K562 (cell line): Measurements from ENCODE around the gene TUBB2A. TPM values are rescaled to one million over a fixed set of nuclear protein-coding genes. Genes with fewer than 3 reads are reported as not detected.

Source experiments
- CGGBP1 ChIP-seq: fragments of 250-450 bp; sonication (Bioruptor Pico); IDR thresholded peaks from 2 replicates; pipeline ENCODE4 v1.9.0; 2021; ENCODE audit warnings: mild to moderate bottlenecking
- ELF2 ChIP-seq: fragments of 250-450 bp; sonication (Bioruptor Pico); IDR thresholded peaks from 2 replicates; pipeline ENCODE4 v1.5.0; 2021; ENCODE audit warnings: mild to moderate bottlenecking
- EP400 ChIP-seq: fragments of 450-650 bp; IDR thresholded peaks from 2 replicates; pipeline ENCODE4 v1.6.1; 2017; ENCODE audit warnings: antibody characterized with exemption, mild to moderate bottlenecking, moderate library complexity
- EWSR1 ChIP-seq: fragments of 450-650 bp; IDR thresholded peaks from 2 replicates; pipeline ENCODE4 v1.6.1; 2018; ENCODE audit warnings: borderline replicate concordance, mild to moderate bottlenecking, low read depth, moderate library complexity; ENCODE audit not compliant: partially characterized antibody
- FOXJ2 ChIP-seq: fragments of 200-800 bp; sonication (Bioruptor generic); IDR thresholded peaks from 2 replicates; pipeline ENCODE4 v1.6.1; 2016; ENCODE audit warnings: missing genetic modification characterization, missing compliant biosample characterization
- MED1 ChIP-seq: sonication (generic); formaldehyde crosslinking; IDR thresholded peaks from 2 replicates; pipeline ENCODE4 v1.8.1; 2023; ENCODE audit warnings: missing genetic modification reagents, borderline replicate concordance
- NR2C2 ChIP-seq, 2 experiments: fragments of 200-800 bp in 1 of 2; sonication (Bioruptor generic) in 1 of 2; sonication (generic) in 1 of 2; formaldehyde crosslinking in 1 of 2; IDR thresholded peaks; 2 replicates each; pipeline versions ENCODE4 v1.6.1 to v1.8.0; 2016 to 2022; ENCODE audit warnings: mild to moderate bottlenecking in 1 of 2, missing compliant biosample characterization in 1 of 2, missing genetic modification characterization in 1 of 2, missing genetic modification reagents in 1 of 2
- NR2F6 ChIP-seq: fragments of 450-650 bp; formaldehyde crosslinking; IDR thresholded peaks from 2 replicates; pipeline ENCODE4 v1.4.0; 2020; ENCODE audit warnings: mild to moderate bottlenecking
- RUNX1 ChIP-seq: sonication (generic); IDR thresholded peaks from 2 replicates; pipeline ENCODE4 v1.6.1; 2016; ENCODE audit warnings: antibody characterized with exemption, low read depth
- ZBTB12 ChIP-seq: fragments of 250-450 bp; sonication (Bioruptor Pico); IDR thresholded peaks from 2 replicates; pipeline ENCODE4 v1.4.0; 2020
- ZNF133 ChIP-seq: fragments of 250-450 bp; sonication (Bioruptor Pico); IDR thresholded peaks from 2 replicates; pipeline ENCODE4 v1.4.0; 2020; ENCODE audit warnings: mild to moderate bottlenecking
- ZNF184 ChIP-seq: sonication (generic); formaldehyde crosslinking; IDR thresholded peaks from 2 replicates; pipeline ENCODE4 v1.5.0; 2020; ENCODE audit warnings: missing genetic modification reagents
- ZNF347 ChIP-seq: fragments of 450-650 bp; formaldehyde crosslinking; IDR thresholded peaks from 2 replicates; pipeline ENCODE4 v1.4.0; 2020; ENCODE audit warnings: low read depth, mild to moderate bottlenecking, moderate library complexity
- ZNF766 ChIP-seq: fragments of 200-800 bp; sonication (Bioruptor generic); conservative IDR thresholded peaks from 2 replicates; pipeline ENCODE4 v1.6.1; 2016; ENCODE audit warnings: missing genetic modification characterization, missing compliant biosample characterization
- polyA plus RNA-seq, 8 experiments: library from polyadenylated mRNA; depleted of rRNA in 4 of 8; stranded (reverse) in 5 of 8; unstranded in 3 of 8; fragments of >200 nt; fragmentation: Nextera tagmentation in 2 of 8; fragmentation: Illumina TruSeq in 1 of 8; extraction: Ambion mirVana in 2 of 8; extraction: Trizol in 1 of 8; gene quantifications; 2 replicates each; pipeline versions ENCODE4 v1.2.1 to v1.2.3, GENCODE V29; 2011 to 2014; ENCODE audit warnings: inconsistent platforms in 1 of 8, missing spikeins in 1 of 8
- total RNA-seq, 7 experiments: library from RNA; depleted of rRNA in 6 of 7; stranded (reverse); fragments of >200 nt in 6 of 7; fragmentation: Illumina TruSeq in 2 of 7; extraction: Trizol in 2 of 7; gene quantifications; 2 replicates each; pipeline versions ENCODE4 v1.2.1 to v1.2.3, GENCODE V29; 2011 to 2021; ENCODE audit warnings: low replicate concordance in 1 of 7
- TF ChIP-seq, protein P1 (sequence below), 2 experiments: fragments of 450-650 bp; formaldehyde crosslinking in 1 of 2; IDR thresholded peaks; 2 replicates each; pipeline versions ENCODE4 v1.4.0 to v1.6.1; 2014 to 2020; ENCODE audit warnings: mild to moderate bottlenecking in 2 of 2, borderline replicate concordance in 1 of 2, low read depth in 1 of 2

Gene TUBB2A
- total and polyA plus RNA-seq, 9 of the 15 experiments (the other 6 are each of a cell fraction or from before 2014, with no cell fraction given), result 3.6 to 92.1 (median 45.6) TPM

DNA sequence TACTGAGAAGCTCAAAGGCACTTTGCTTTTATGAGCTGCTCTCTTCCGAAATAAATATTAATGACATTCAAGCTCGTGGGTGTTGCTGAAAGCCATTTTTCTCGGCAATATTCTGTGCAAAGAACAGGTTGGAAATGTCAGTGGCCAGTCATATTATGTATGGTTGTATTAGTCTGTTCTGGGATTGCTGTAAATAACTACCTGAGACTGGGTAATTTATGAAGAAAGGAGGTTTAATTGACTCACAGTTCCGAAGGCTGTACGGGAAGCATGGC lies 38.0 kb upstream of the TUBB2A start (continued):
- no peak for TF ChIP-seq ELF2 (CRISPR knock-in tag)
- peak; percentile 69; the same call in 1 of the 2 replicates for TF ChIP-seq ZNF766 (CRISPR knock-in tag)
- no peak for TF ChIP-seq ZNF347 (CRISPR knock-in tag)
- no peak for TF ChIP-seq EP400
- TF ChIP-seq ZNF184, result no peak
- TF ChIP-seq FOXJ2 (tag), result peak; percentile 74
- TF ChIP-seq NR2C2 (CRISPR knock-in tag; IDR thresholded peaks at IDR 0.05), result no peak
- 0 out of 2 replicates have a peak, but pooled peaks have one; percentile 19 for TF ChIP-seq NR2C2 (tag; IDR thresholded peaks at IDR 0.05)
- no peak for TF ChIP-seq NR2F6 (CRISPR knock-in tag)
- TF ChIP-seq MED1 (CRISPR knock-in tag), result no peak
- no peak for TF ChIP-seq ZBTB12 (CRISPR knock-in tag)
- TF ChIP-seq RUNX1, result no peak
- TF ChIP-seq CGGBP1 (CRISPR knock-in tag), result no peak
- no peak for TF ChIP-seq EWSR1
- no peak for TF ChIP-seq ZNF133 (CRISPR knock-in tag)
- TF ChIP-seq, protein P1, sequence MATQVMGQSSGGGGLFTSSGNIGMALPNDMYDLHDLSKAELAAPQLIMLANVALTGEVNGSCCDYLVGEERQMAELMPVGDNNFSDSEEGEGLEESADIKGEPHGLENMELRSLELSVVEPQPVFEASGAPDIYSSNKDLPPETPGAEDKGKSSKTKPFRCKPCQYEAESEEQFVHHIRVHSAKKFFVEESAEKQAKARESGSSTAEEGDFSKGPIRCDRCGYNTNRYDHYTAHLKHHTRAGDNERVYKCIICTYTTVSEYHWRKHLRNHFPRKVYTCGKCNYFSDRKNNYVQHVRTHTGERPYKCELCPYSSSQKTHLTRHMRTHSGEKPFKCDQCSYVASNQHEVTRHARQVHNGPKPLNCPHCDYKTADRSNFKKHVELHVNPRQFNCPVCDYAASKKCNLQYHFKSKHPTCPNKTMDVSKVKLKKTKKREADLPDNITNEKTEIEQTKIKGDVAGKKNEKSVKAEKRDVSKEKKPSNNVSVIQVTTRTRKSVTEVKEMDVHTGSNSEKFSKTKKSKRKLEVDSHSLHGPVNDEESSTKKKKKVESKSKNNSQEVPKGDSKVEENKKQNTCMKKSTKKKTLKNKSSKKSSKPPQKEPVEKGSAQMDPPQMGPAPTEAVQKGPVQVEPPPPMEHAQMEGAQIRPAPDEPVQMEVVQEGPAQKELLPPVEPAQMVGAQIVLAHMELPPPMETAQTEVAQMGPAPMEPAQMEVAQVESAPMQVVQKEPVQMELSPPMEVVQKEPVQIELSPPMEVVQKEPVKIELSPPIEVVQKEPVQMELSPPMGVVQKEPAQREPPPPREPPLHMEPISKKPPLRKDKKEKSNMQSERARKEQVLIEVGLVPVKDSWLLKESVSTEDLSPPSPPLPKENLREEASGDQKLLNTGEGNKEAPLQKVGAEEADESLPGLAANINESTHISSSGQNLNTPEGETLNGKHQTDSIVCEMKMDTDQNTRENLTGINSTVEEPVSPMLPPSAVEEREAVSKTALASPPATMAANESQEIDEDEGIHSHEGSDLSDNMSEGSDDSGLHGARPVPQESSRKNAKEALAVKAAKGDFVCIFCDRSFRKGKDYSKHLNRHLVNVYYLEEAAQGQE (IDR thresholded peaks at IDR 0.05; ENCODE audit: borderline replicate concordance), result no peak
- TF ChIP-seq, protein P1 (CRISPR knock-in tag; IDR thresholded peaks at IDR 0.05; ENCODE audit: low read depth), result no peak
